Stimulated activated CD8-positive, alpha-beta memory T cell treated with anti-CD3 and anti-CD28 coated beads, Interleukin-2, amount 100 ng/mL, for 48 hours (primary cell): ENCODE measurements around the gene FHIT.

Experiments used
- DNase-seq, 2 donors: peaks; one replicate each; pipeline ENCODE4 v3.0.0-alpha.2; 2020; ENCODE audit warnings: low read depth in 2 of 2

Gene FHIT

DNA sequence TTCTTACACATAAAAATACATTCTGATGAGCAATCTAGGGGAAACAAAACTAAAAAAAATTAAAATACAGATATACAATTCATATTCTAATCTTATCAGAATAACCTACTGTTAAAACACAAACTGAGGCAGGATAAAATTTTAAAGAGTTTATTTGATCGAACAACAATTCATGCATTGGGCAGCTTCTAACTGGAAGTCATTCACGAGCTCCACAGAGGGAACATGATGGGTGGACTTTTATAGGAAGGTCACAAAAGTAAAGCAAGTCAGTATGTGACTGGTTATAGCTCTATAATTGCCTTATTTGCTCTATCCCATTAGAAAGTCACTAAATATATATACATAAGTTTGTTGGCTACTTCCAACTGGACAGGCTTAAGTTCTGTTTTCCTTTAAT is 1144.0 kb downstream of the FHIT start:
- no peak for DNase-seq

GRCh38 chr3:60102154-60102553 is 1149.1 kb downstream of the FHIT start:
- DNase-seq: no peak

DNA sequence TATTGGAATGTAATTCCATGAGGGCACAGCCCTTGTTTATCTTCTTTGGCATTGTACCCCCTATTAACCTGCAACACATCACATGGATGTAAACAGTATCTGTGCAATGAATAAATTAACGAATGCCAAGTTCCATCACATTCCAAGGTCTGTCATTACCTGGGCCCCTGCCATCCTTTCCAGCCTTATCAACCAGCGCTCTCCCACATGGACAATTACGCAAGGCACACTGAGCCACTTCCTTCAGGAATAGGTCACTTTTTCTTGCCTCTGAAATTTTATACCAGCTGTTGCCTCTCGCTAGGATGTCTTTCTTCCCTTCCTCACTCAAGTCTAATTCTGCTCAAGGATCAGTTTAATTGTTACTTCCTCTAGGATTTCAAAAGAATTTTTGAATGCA is 1149.6 kb downstream of the FHIT start:
- no peak for DNase-seq

DNA sequence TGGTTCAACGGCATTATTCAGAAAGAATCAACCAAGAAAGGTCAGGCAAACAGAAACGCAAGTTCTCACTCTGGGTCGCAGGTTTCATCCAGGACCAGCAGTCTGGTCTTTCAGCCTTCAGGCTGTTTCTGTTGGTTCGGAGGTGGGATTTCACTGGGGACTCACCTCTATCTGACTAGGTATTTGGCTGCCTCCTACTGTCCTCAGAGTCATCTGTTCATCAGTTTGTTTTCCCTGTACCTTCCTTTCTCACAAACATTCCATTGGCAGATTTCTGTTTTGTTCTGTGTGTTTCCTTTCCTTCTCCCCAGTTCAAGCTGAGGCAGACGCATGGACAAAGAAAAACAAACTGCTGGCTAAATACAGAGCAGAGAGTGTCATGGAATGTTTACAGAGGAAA is 1154.8 kb downstream of the FHIT start:
- no peak for DNase-seq

GRCh38 chr3:60095930-60096329 is 1155.3 kb downstream of the FHIT start:
- DNase-seq: no peak

- no peak for DNase-seq
Measured at GRCh38 chr3:60095516-60095915, 1155.7 kb downstream of the FHIT start.

DNA sequence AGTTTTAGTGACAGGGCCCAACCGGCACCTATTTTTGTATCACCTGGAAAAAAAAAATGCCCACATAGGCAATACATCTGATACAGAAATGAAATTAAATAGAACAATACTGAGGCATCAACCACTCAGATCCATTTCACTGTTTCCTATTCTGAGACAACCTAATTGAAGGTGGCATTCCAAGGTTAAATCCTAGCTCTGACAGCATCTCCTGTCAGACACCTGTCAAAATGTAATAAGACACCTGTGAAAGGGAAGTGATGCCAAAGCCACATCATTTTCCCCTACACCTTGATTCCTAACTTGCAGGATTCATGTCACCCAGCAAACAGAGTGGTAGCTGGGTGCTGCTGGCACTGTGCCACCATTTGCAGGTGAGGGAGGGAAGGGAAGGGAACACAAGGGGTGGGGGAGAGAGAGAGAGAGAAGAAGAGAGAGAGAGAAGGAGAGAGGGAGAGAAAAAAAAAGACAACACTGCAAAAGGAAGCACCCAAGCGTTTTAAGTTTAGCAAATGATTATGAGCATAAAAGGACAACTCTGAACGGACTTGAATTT is 1156.8 kb downstream of the FHIT start:
- DNase-seq: no peak

DNA sequence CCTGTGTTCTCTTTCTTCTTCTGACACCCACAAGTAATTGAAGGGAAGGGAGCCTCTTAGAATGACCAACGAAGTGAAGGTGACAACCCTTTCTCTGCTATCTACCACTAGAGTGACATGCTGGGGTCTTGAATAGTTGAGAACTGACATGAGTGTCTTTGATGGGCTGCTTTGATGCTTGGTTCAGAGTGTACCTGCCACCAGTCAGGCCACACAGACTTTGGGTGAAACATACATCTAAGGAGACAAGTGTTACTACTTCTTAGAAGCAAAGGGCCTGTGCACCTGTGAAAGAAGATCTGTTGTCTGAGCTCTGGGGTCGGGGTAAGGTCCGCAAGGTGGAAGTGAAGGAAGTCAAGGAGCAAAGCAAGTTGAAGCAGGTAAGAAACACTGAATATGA is 1160.7 kb downstream of the FHIT start:
- no peak for DNase-seq

DNA sequence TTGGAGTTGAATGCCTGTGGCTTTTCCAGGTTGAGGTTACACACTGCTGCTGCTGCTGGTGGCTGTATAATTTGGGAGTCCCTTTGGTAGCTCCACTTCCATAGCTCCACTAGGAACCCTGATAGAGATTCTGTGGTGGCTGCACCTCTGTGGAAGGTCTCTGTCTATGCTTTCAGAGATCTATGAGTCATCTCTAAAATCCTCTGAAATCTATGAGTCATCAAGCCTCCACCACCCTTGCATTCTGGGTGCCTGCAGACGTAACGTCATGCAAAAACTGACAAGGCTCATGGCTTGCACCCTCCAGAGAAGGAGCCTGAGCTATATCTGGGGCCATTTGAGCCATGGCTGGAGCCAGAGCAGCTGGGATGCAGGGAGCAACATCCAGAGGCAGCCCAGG is 1164.4 kb downstream of the FHIT start:
- DNase-seq: peak; percentile 4 to 5

DNA sequence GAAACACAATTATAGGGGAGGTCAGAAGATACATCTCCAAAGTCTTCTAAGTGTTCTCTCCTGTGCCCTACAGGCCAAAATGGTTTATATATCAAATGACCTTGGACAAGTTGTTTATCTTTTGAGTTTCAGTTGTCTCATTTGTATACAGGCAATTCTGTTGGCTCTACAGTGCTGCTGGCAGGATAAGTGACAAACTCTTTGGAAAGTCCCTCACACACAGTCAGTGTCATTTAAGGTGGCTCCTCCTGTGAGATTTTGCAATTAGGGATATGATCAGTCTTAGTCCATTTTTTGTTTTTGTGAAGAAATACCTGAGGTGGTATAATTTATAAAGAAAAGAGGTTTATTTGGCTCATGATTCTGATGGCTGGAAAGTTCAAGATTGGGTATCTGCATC is 1165.6 kb downstream of the FHIT start:
- DNase-seq: no peak

DNA sequence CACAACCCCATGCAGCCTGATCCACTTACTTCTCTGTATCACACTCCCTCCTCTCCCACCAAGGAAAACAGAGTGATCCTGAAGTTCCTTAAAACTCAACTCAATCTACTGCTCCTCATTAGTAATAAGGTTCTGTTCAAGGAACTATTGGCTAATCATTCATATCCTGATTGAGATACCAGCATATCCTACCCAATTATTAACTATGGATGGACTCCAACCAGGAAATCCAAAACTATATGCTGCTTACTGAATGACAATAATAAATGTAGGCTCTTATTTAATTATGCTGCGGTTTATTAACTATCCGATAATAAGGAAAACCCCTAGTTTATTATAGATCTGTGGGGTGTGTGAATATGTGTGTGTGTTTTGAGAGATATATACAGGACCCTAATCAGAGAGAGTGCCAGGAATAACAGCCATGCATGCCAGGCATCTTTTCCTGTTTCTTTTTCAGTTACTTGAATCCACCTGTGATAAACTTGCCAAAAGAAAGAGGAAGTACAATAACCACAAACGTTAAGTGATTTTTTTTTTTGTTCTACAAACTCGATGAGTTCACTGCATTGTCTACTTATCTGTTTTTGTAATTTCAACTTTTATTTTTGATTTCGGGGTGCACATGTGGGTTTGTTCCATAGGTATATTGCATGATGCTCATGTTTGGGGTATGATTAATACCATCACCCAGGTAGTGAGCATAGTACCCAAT is 1169.7 kb downstream of the FHIT start:
- no peak for DNase-seq

DNA sequence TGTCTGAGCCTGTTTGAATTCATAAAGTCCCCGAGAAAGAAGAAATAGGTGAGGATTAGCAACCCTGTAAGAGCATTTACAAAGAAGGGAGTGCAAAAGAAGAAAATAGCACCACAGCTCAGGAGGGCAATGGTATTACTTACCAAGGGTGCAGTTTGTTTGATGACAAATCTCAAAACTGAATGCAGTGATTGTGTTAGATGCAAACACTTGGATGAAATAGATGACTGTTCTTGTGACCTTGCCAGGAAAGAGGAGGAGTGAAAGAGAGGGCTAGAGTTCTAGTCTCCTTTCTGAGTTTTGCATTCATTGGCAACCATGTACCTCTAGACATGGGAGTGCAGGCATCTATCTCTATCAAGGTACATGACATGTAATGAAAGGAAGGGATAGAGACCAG is 1170.6 kb downstream of the FHIT start:
- DNase-seq: no peak

GRCh38 chr3:60079076-60079475 is 1172.2 kb downstream of the FHIT start:
- DNase-seq: no peak

DNA sequence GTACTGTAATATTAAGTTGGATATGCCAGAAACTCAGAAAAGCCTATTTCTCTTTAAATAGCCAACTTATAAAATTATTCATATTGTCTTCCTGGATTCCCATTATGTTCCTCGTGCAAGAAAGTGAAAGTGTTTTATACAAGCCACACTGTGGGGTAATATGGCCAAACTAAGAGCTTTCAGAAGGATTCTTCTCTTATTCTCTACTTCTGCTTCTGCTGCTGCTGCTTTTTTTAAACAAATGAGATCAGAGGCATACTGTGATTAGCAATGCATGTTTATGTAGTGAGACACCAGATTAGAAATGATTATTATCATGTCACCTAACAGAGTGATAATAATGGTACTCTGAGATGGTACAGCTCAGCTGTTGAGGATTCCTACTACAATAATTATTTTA is 1174.9 kb downstream of the FHIT start:
- no peak for DNase-seq

DNA sequence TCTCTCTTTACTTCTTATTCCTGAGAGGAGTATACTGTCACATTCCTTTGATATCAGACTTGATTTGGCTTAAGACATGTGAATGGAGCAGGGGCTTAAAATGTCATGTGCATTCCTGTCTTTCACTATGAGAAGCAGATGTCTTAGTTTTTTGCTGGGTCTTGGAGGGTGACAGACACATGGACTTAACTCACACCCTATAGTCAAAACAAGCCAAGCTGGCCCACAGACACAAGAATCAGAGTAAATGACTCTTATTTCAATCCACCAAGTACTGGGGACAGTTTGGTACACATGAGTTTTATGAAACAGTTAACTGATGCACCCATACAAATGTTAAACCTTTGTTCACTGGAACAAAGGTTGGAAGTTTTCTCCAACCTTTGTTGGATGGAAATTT is 1177.3 kb downstream of the FHIT start:
- DNase-seq: no peak

DNA sequence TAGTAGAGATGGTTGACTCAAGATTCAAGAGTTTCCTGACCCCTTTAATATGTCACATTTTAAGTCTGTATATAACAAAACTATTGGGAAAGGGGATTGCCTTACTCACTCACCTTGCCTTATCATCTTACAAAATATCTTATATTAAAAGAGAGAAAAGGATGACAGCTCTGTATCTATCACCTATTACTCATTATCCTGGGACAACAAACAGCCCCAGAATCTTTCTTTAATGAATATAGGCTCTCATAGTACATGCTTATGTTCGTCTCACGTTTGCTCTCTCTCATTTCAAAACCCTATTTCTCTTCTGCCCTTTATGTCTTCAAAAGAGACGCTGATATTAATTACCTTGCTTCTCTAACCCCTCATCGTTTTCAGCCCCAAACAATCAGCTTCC is 1178.0 kb downstream of the FHIT start:
- no peak for DNase-seq

DNA sequence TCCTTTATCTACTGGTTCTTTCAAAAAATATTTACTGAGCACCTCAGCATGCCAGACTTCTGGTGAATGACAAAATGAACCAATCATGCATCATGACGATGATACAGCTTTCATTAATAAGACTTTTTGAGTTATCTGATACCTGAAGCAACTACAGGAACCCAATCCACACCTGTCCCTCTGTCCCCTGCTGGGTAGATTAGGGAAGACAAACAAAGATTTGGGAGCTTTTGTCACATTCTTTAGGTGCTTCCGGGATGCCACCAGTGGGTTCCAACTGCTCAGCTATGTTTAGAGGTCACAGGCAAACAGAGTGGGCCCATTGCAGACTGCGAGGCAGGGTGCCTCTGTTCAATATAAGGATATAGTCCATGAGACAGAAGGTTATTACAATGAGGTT is 1180.9 kb downstream of the FHIT start:
- DNase-seq: no peak

GRCh38 chr3:60065227-60065868 is 1185.9 kb downstream of the FHIT start:
- DNase-seq: no peak

DNA sequence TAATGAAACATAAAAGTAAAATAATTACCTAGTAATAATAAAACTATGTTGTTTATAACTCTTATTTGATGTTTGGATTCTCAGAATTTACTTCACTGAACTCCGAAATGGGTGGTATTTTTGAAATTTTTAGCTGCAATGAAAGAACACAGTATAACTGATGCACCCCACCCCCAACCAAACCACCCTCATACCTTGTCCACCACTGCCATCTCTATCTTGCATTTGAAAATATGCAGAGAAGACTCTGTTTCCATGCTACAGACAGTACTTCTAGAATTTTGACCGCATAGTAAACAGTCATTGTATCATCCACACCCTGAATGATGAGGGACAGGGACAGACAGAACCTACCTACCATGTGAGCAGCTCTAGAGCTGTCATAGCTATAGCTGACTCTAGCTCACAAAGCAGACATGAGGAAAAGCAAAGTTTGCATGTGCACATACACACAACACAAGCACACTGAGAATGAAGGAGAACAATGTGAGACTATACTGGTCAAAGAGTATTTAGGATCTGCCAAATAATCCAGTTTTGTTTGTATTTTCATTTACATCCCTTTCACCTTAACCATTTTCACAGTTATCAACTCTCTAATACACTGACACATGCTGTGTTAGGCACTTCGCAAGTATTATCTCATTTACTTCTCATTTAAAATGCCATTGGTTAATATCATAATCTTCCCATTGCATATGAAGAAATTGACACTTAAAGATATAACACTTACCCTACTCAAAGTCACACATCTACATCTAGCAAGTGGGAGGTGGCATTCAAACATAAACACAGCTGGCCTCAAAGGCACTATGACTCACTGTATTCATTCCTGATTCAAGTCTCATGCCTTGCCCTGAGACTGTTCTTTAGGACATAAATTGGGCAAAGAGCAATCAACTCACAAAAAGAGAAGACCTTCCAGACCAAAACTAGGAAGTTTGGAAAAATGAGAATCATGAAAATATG is 1186.8 kb downstream of the FHIT start:
- no peak for DNase-seq

DNA sequence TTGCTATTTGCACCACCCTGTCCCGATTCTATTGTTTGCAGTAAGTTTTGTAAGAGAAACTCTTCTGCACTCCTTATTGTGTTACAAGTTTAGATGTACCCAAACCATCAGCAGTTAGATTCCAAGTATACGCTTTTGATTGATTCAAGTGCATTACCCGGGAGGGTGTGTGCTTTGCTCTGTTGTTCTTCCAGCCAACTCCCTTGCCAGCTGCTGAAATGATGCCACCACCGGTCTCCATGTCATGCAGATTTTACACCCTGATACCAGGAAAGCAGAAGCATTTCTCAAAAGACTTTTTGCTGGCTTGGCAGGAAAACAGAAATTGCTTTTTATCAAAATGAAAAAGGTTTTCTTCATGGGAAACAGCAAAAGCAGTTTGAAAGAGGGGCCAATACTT is 1194.8 kb downstream of the FHIT start:
- no peak for DNase-seq

GRCh38 chr3:60055765-60056164 is 1195.5 kb downstream of the FHIT start:
- DNase-seq: no peak

DNA sequence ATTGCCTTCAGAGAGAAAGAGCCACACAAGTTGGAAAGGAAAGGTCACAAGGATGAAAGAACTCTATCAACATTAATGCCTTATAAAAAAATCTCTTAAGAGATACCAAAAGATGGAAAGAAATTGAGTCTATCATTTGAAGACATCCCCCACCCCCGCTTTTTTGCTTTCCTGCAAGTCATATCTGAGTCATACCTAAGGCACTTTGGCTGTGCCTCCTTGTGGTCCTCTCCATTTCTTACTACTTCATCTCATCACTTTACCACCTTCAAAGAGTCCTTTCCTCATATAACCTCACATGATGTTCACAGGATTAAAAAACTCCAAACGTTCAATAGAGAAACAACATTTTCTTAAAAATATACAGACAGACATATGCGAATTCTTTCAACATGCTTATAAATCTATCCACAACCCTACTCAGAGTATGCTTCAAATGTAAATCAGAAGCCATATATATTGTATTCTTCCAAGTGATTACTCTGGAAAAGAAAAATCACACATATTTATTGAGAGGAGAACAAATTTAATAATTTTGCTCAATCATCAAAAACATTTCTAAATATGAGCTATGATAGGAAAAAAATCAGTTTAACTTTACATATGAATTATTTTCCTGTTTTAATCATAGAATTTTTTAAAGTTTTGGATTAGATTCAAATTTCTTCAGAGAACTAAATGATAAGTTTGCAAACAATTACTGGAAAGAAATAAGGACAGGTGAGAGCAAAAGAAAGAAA is 1197.6 kb downstream of the FHIT start:
- peak in 1 of 2 donors; percentile 32 for DNase-seq
